ENCODE results near the gene SUSD3. TPM values are rescaled to one million over a fixed set of nuclear protein-coding genes. Genes with fewer than 3 reads are reported as not detected.

SUSD3 gene
- total RNA-seq, 1 experiment from 2014 or later = 9.0 TPM

- H3K23ac ChIP-seq (ENCODE audit: insufficient read length, low read depth, low read length) = no peak overlapping the region
- H3K23me2 ChIP-seq (ENCODE audit: insufficient read length, low read depth, low read length, poor library complexity, severe bottlenecking) = no peaks in the 10 kb centered on the region
- H2BK120ac ChIP-seq (ENCODE audit: low read depth, low read length, poor library complexity, severe bottlenecking) = no peak overlapping the region
- H2AK5ac ChIP-seq (ENCODE audit: insufficient read length, low read length) = no peak overlapping the region
- H2BK5ac ChIP-seq (ENCODE audit: insufficient read length, low read length) = no peak overlapping the region
- no peak for DNase-seq
- peaks cover 0 to 5% (median 3%) of the 10 kb centered on the region in 3 experiments; a peak in 3 of 7 replicates for H3K36me3 Mint-ChIP-seq (ENCODE audit: insufficient read depth in 1 of 3, low read depth in 3 of 3)
- H4K91ac ChIP-seq (ENCODE audit: insufficient read length, low read depth, low read length) = no peak overlapping the region
- TF ChIP-seq, protein P1, sequence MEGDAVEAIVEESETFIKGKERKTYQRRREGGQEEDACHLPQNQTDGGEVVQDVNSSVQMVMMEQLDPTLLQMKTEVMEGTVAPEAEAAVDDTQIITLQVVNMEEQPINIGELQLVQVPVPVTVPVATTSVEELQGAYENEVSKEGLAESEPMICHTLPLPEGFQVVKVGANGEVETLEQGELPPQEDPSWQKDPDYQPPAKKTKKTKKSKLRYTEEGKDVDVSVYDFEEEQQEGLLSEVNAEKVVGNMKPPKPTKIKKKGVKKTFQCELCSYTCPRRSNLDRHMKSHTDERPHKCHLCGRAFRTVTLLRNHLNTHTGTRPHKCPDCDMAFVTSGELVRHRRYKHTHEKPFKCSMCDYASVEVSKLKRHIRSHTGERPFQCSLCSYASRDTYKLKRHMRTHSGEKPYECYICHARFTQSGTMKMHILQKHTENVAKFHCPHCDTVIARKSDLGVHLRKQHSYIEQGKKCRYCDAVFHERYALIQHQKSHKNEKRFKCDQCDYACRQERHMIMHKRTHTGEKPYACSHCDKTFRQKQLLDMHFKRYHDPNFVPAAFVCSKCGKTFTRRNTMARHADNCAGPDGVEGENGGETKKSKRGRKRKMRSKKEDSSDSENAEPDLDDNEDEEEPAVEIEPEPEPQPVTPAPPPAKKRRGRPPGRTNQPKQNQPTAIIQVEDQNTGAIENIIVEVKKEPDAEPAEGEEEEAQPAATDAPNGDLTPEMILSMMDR (conservative IDR thresholded peaks at IDR 0.05) = no peak
- H3K79me1 ChIP-seq (ENCODE audit: insufficient read depth, low read depth, low read length, poor library complexity, severe bottlenecking) = no peaks in the 10 kb centered on the region
- H3K4me3 Mint-ChIP-seq = no peak overlapping the region
- H3K14ac ChIP-seq (ENCODE audit: insufficient read depth, low read length) = no peak overlapping the region
- no peak overlapping the region for H2BK12ac ChIP-seq (ENCODE audit: insufficient read length, low read depth, low read length)
- no peak overlapping the region for H4K5ac ChIP-seq (ENCODE audit: insufficient read length, low read depth, low read length)
- no peak overlapping the region for H3K27ac Mint-ChIP-seq
- no peak overlapping the region for H3K18ac ChIP-seq (ENCODE audit: insufficient read length, low read depth, low read length)
- WGBS (ENCODE audit: extremely low coverage, insufficient read length, low lambda C conversion rate) = 100% methylated on average over 1 of the region's 3 CpGs
- H3K4ac ChIP-seq (ENCODE audit: low read depth, low read length) = no peak overlapping the region
- no peaks in the 10 kb centered on the region for H3K27me3 ChIP-seq (ENCODE audit: insufficient read depth, low read length)
- no peak overlapping the region for H3K27ac ChIP-seq (ENCODE audit: insufficient read length, low read depth, low read length)
- no peak overlapping the region for H3T11ph ChIP-seq (ENCODE audit: low read length)
- no peak overlapping the region for H3K9ac ChIP-seq (ENCODE audit: extremely low read depth, insufficient read length, low read length)
- H3K9me3 Mint-ChIP-seq = no peaks in the 10 kb centered on the region
- H2AFZ ChIP-seq (ENCODE audit: low read length) = no peak overlapping the region
- H3K4me1 Mint-ChIP-seq = peaks cover 18 to 28% of the 10 kb centered on the region in 2 experiments
- no peaks in the 10 kb centered on the region; the same call in 1 of the 2 replicates for H3K27me3 Mint-ChIP-seq (ENCODE audit: low read depth)
- H3K56ac ChIP-seq (ENCODE audit: insufficient read length, low read depth, low read length) = no peak overlapping the region
- no peak overlapping the region for H4K8ac ChIP-seq (replicated peaks; ENCODE audit: insufficient read length, low read depth, low read length)
- H3K9me3 ChIP-seq (ENCODE audit: control insufficient read depth, low read depth, low read length) = no peaks in the 10 kb centered on the region
- H4K20me1 ChIP-seq (ENCODE audit: control insufficient read depth, insufficient read depth, insufficient read length) = no peaks in the 10 kb centered on the region
- H3K4me2 ChIP-seq (ENCODE audit: insufficient read depth, insufficient read length, low read length) = no peak overlapping the region
- no peak overlapping the region for H2BK20ac ChIP-seq (ENCODE audit: low read depth, low read length, poor library complexity, severe bottlenecking)
- no peaks in the 10 kb centered on the region for H3K4me1 ChIP-seq (ENCODE audit: insufficient read depth, low read length)
- no peak overlapping the region for H2BK15ac ChIP-seq (ENCODE audit: low read depth, low read length)
- H3K79me2 ChIP-seq (ENCODE audit: insufficient read depth, low read length) = no peaks in the 10 kb centered on the region
Measured at GRCh38 chr9:93115486-93116071, 57.1 kb downstream of the SUSD3 start.

Measured in H9 (cell line).